H1 (cell line): ENCODE results near the gene RBM8A. TPM values are rescaled to one million over a fixed set of nuclear protein-coding genes. Genes with fewer than 3 reads are reported as not detected.

Experiments
- ASH2L ChIP-seq: fragments of 200-600, 300-600 bp; sonication (generic); IDR thresholded peaks from one replicate; pipeline ENCODE4 v1.7.1; 2017; ENCODE audit warnings: low read length
- ATF2 ChIP-seq: IDR thresholded peaks from 2 replicates; pipeline ENCODE4 v1.6.1; 2012; ENCODE audit warnings: low read length, inconsistent platforms
- BCL11A ChIP-seq, 2 experiments: IDR thresholded peaks; one replicate each; pipeline ENCODE4 v1.6.1; 2011; ENCODE audit warnings: low read depth in 2 of 2, low read length in 2 of 2, mild to moderate bottlenecking in 2 of 2
- CHD1 ChIP-seq: IDR thresholded peaks from 2 replicates; pipeline ENCODE4 v1.6.1; 2012; ENCODE audit warnings: low read depth, low read length, improper control_type of control experiment
- E2F6 ChIP-seq: IDR thresholded peaks from 2 replicates; pipeline ENCODE4 v1.6.1; 2012; ENCODE audit warnings: inconsistent platforms
- EGR1 ChIP-seq: IDR thresholded peaks from 2 replicates; pipeline ENCODE4 v1.6.1; 2011; ENCODE audit warnings: low read depth, low read length, borderline replicate concordance
- JUN ChIP-seq: IDR thresholded peaks from 2 replicates; pipeline ENCODE4 v1.6.1; 2011; ENCODE audit warnings: low read depth, mild to moderate bottlenecking, improper control_type of control experiment, low read length
- JUND ChIP-seq: IDR thresholded peaks from 2 replicates; pipeline ENCODE4 v1.6.1; 2011; ENCODE audit warnings: mild to moderate bottlenecking, improper control_type of control experiment, low read length
- KDM1A ChIP-seq: fragments of 200-600, 300-600 bp; sonication (generic); IDR thresholded peaks from 2 replicates; pipeline ENCODE4 v1.7.1; 2016; ENCODE audit warnings: mild to moderate bottlenecking, low read length, borderline replicate concordance
- KDM5A ChIP-seq: fragments of 200-600 bp; IDR thresholded peaks from 2 replicates; pipeline ENCODE4 v1.7.1; 2012; ENCODE audit warnings: mild to moderate bottlenecking, low read length, inconsistent platforms, mixed read lengths
- MAFK ChIP-seq: IDR thresholded peaks from 2 replicates; pipeline ENCODE4 v1.6.1; 2012; ENCODE audit warnings: low read depth, mild to moderate bottlenecking, improper control_type of control experiment, low read length
- POLR2AphosphoS5 ChIP-seq: IDR thresholded peaks from 2 replicates; pipeline ENCODE4 v1.6.1; 2011; ENCODE audit warnings: low read depth, low read length
- POU5F1 ChIP-seq: IDR thresholded peaks from 2 replicates; pipeline ENCODE4 v1.6.1; 2011; ENCODE audit warnings: low read depth, mild to moderate bottlenecking, low read length, moderate library complexity
- RNF2 ChIP-seq: fragments of 200-900, 300-1000 bp; sonication (generic); IDR thresholded peaks from 2 replicates; pipeline ENCODE4 v1.7.1; 2016; ENCODE audit warnings: borderline replicate concordance, low read depth, mild to moderate bottlenecking, antibody characterized with exemption, low read length; ENCODE audit not compliant: poor library complexity, severe bottlenecking; ENCODE audit errors: missing control alignments
- RXRA ChIP-seq: IDR thresholded peaks from 2 replicates; pipeline ENCODE4 v1.6.1; 2011; ENCODE audit warnings: low read depth, mild to moderate bottlenecking, low read length, moderate library complexity; ENCODE audit not compliant: insufficient read depth
- SIN3A ChIP-seq, 2 experiments: IDR thresholded peaks in 1 of 2; conservative IDR thresholded peaks in 1 of 2; 2 replicates each; pipeline ENCODE4 v1.6.1; 2011 to 2012; ENCODE audit warnings: low read length in 2 of 2, improper control_type of control experiment in 1 of 2, low read depth in 1 of 2, mild to moderate bottlenecking in 1 of 2
- TAF1 ChIP-seq: IDR thresholded peaks from 2 replicates; pipeline ENCODE4 v1.6.1; 2011; ENCODE audit warnings: mild to moderate bottlenecking, low read depth, low read length
- TAF7 ChIP-seq: optimal IDR thresholded peaks from 2 replicates; pipeline ENCODE3; 2011; ENCODE audit warnings: low read depth, mild to moderate bottlenecking, inconsistent platforms, low read length, moderate library complexity, borderline replicate concordance
- TBP ChIP-seq: IDR thresholded peaks from 2 replicates; pipeline ENCODE4 v1.6.1; 2011; ENCODE audit warnings: low read depth, low read length, improper control_type of control experiment
- USF2 ChIP-seq: IDR thresholded peaks from 2 replicates; pipeline ENCODE4 v1.6.1; 2011; ENCODE audit warnings: low read length, improper control_type of control experiment
- polyA plus RNA-seq, 7 experiments: library from polyadenylated mRNA; depleted of rRNA in 3 of 7; stranded (reverse) in 5 of 7; unstranded in 2 of 7; fragments of >200 nt in 5 of 7; fragments of 200-250 nt in 2 of 7; gene quantifications; 1 replicate in 5 of 7; 2 replicates in 1 of 7; 4 replicates in 1 of 7; pipeline versions ENCODE4 v1.2.1 to v1.2.3, GENCODE V29; 2011 to 2013; ENCODE audit warnings: missing spikeins in 2 of 7, mixed read lengths in 2 of 7
- total RNA-seq: library from RNA; stranded (reverse); fragmentation: NEBNext Ultra II Directional; extraction: Animal tissue kit (Norgen Biotek cat#: 25700); gene quantifications from 2 replicates; pipeline ENCODE4 v1.2.1, GENCODE V29; 2021

The RBM8A gene
- total and polyA plus RNA-seq, 2 of the 8 experiments (the other 6 are each of a cell fraction or from before 2014, with no cell fraction given) = 125 to 216 TPM

- TF ChIP-seq TBP = no peak
- TF ChIP-seq JUN = no peak
- no peak for TF ChIP-seq EGR1
- no peak; the same call in 1 of the 2 replicates for TF ChIP-seq ATF2
- no peak for TF ChIP-seq ASH2L
- no peak; the same call in 1 of the 2 replicates for TF ChIP-seq TAF1
- no peak for TF ChIP-seq TAF7
- TF ChIP-seq USF2 = no peak
- TF ChIP-seq RNF2 = no peak
- no peak for TF ChIP-seq BCL11A (IDR thresholded peaks at IDR 0.05; ENCODE audit: low read depth in 2 of 2, low read length in 2 of 2)
- TF ChIP-seq E2F6 = no peak
- 0 out of 4 replicates have a peak, but pooled peaks have one; percentile 20 to 48 for TF ChIP-seq SIN3A (conservative IDR thresholded peaks at IDR 0.05 in 1 of 2, IDR thresholded peaks at IDR 0.05 in 1 of 2; ENCODE audit: low read depth in 1 of 2, low read length in 2 of 2)
- TF ChIP-seq KDM5A = 0 out of 2 replicates have a peak, but pooled peaks have one; percentile 36
- TF ChIP-seq RXRA = no peak
- no peak; the same call in 1 of the 2 replicates for TF ChIP-seq POLR2AphosphoS5
- no peak for TF ChIP-seq KDM1A
- no peak for TF ChIP-seq POU5F1
- TF ChIP-seq CHD1 = no peak
- TF ChIP-seq MAFK = no peak
- no peak for TF ChIP-seq JUND
These were observed 8.9 kb downstream of the RBM8A start, which contains the start of gene PEX11B (continued) for GRCh38 chr1:145918144-145918991.
